ENCODE results near the gene CSE1L.
"Not testable (repeated sequence)": the region's sequence is repeated elsewhere in the genome, so short reads cannot be mapped to it uniquely, and the experiment has no call there.

Gene CSE1L

GRCh38 chr20:49122920-49123319 lies 76.8 kb downstream of the CSE1L start:
- DNase-seq (ENCODE audit: low read depth in 2 of 3, low spot score in 2 of 3) = no peak

- DNase-seq (ENCODE audit: low read depth in 2 of 3, low spot score in 2 of 3) = no peak
These were observed 77.9 kb downstream of the CSE1L start for GRCh38 chr20:49123982-49124381.

GRCh38 chr20:49132995-49133478 lies 86.9 kb downstream of the CSE1L start:
- no peak for DNase-seq (ENCODE audit: low read depth in 2 of 3, low spot score in 2 of 3)

GRCh38 chr20:49133571-49133970 lies 87.5 kb downstream of the CSE1L start:
- DNase-seq (ENCODE audit: low read depth in 2 of 3, low spot score in 2 of 3) = no peak

GRCh38 chr20:49134797-49135196 lies 88.7 kb downstream of the CSE1L start:
- not testable (repeated sequence) for DNase-seq (ENCODE audit: low read depth in 2 of 3, low spot score in 2 of 3)

GRCh38 chr20:49136817-49137571 lies 90.9 kb downstream of the CSE1L start:
- DNase-seq (ENCODE audit: low read depth in 2 of 3, low spot score in 2 of 3) = no peak

- no peak for DNase-seq (ENCODE audit: low read depth in 2 of 3, low spot score in 2 of 3)
These were observed 92.3 kb downstream of the CSE1L start for GRCh38 chr20:49138431-49138830.

- DNase-seq (ENCODE audit: low read depth in 2 of 3, low spot score in 2 of 3) = no peak
These were observed 94.3 kb downstream of the CSE1L start for GRCh38 chr20:49140411-49140810.

GRCh38 chr20:49140834-49141233 lies 94.7 kb downstream of the CSE1L start:
- no peak for DNase-seq (ENCODE audit: low read depth in 2 of 3, low spot score in 2 of 3)
